K562 (cell line): ENCODE data around the gene FUT2. TPM values are rescaled to one million over a fixed set of nuclear protein-coding genes. Genes with fewer than 3 reads are reported as not detected.

Experiments used
- CCNT2 ChIP-seq: IDR thresholded peaks from 2 replicates; pipeline ENCODE4 v1.6.1; 2011; ENCODE audit warnings: borderline replicate concordance, low read depth, mild to moderate bottlenecking, moderate library complexity, mixed read lengths, low read length; ENCODE audit not compliant: insufficient read length; ENCODE audit errors: extremely low read depth
- DIDO1 ChIP-seq: fragments of 450-650 bp; IDR thresholded peaks from 2 replicates; pipeline ENCODE4 v1.6.1; 2016; ENCODE audit warnings: low read depth, missing biosample characterization, missing genetic modification characterization
- ESRRA ChIP-seq: fragments of 450-650 bp; IDR thresholded peaks from 2 replicates; pipeline ENCODE4 v1.6.1; 2014; ENCODE audit warnings: low read depth, mild to moderate bottlenecking, moderate library complexity, borderline replicate concordance
- ETS1 ChIP-seq: conservative IDR thresholded peaks from 2 replicates; pipeline ENCODE4 v1.6.1; 2011; ENCODE audit warnings: low read depth, mild to moderate bottlenecking, low read length; ENCODE audit not compliant: control insufficient read depth
- FOXA1 ChIP-seq: fragments of 450-650 bp; IDR thresholded peaks from 2 replicates; pipeline ENCODE4 v1.6.1; 2016; ENCODE audit warnings: mild to moderate bottlenecking, borderline replicate concordance
- KHSRP ChIP-seq: fragments of 450-650 bp; IDR thresholded peaks from 2 replicates; pipeline ENCODE4 v1.6.1; 2017
- MCM5 ChIP-seq: fragments of 450-650 bp; IDR thresholded peaks from 2 replicates; pipeline ENCODE4 v1.6.1; 2016; ENCODE audit warnings: low read depth
- MEIS2 ChIP-seq: fragments of 450-650 bp; IDR thresholded peaks from 2 replicates; pipeline ENCODE4 v1.6.1; 2014; ENCODE audit warnings: mild to moderate bottlenecking; ENCODE audit not compliant: partially characterized antibody
- MYBL2 ChIP-seq, 2 experiments: fragments of 450-650 bp in 1 of 2; sonication (generic) in 1 of 2; formaldehyde crosslinking in 1 of 2; IDR thresholded peaks; 2 replicates each; pipeline versions ENCODE4 v1.6.1 to v1.8.1; 2017 to 2022; ENCODE audit warnings: borderline replicate concordance in 1 of 2, inconsistent platforms in 1 of 2, low read depth in 1 of 2, mild to moderate bottlenecking in 1 of 2, missing genetic modification reagents in 1 of 2, moderate library complexity in 1 of 2
- NCOA4 ChIP-seq: fragments of 450-650 bp; IDR thresholded peaks from 2 replicates; pipeline ENCODE4 v1.6.1; 2018; ENCODE audit warnings: mild to moderate bottlenecking; ENCODE audit not compliant: partially characterized antibody
- RFX5 ChIP-seq: IDR thresholded peaks from 2 replicates; pipeline ENCODE4 v1.6.1; 2011; ENCODE audit warnings: low read depth, mild to moderate bottlenecking, improper control_type of control experiment, low read length
- SAFB ChIP-seq: fragments of 200-400 bp; formaldehyde crosslinking; IDR thresholded peaks from 2 replicates; pipeline ENCODE4 v1.6.1; 2017; ENCODE audit warnings: low read depth, low read length, borderline replicate concordance
- SIRT6 ChIP-seq: IDR thresholded peaks from one replicate; pipeline ENCODE4 v1.6.1; 2012; ENCODE audit warnings: low read depth, mild to moderate bottlenecking, control low read depth, inconsistent platforms, low read length, moderate library complexity
- SUPT5H ChIP-seq: fragments of 450-650 bp; IDR thresholded peaks from 2 replicates; pipeline ENCODE4 v1.6.1; 2016
- TCF7 ChIP-seq: sonication (generic); IDR thresholded peaks from 2 replicates; pipeline ENCODE4 v1.6.1; 2016; ENCODE audit warnings: antibody characterized with exemption, borderline replicate concordance
- THRB ChIP-seq: fragments of 450-650 bp; formaldehyde crosslinking; conservative IDR thresholded peaks from 2 replicates; pipeline ENCODE4 v1.4.0; 2022; ENCODE audit warnings: mild to moderate bottlenecking, missing genetic modification characterization
- XRCC3 ChIP-seq: fragments of 450-650 bp; IDR thresholded peaks from 2 replicates; pipeline ENCODE4 v1.6.1; 2017; ENCODE audit warnings: mild to moderate bottlenecking, moderate library complexity
- ZFP36 ChIP-seq: fragments of 150-350 bp; IDR thresholded peaks from 2 replicates; pipeline ENCODE4 v1.6.1; 2018; ENCODE audit warnings: low read length, low read depth; ENCODE audit not compliant: partially characterized antibody
- ZMIZ1 ChIP-seq, 2 experiments: fragments of 150-350 bp in 1 of 2; IDR thresholded peaks; 2 replicates each; pipeline ENCODE4 v1.6.1; 2012 to 2016; ENCODE audit warnings: low read depth in 2 of 2, low read length in 2 of 2, mild to moderate bottlenecking in 1 of 2, moderate library complexity in 1 of 2
- ZNF124 ChIP-seq: sonication (generic); formaldehyde crosslinking; IDR thresholded peaks from 2 replicates; pipeline ENCODE4 v1.8.1; 2022; ENCODE audit warnings: missing genetic modification reagents
- ZNF589 ChIP-seq: fragments of 200-800 bp; sonication (Bioruptor generic); IDR thresholded peaks from 2 replicates; pipeline ENCODE4 v1.6.1; 2016; ENCODE audit warnings: low read depth, missing genetic modification characterization, missing compliant biosample characterization
- ZNF764 ChIP-seq: fragments of 250-450 bp; sonication (Bioruptor Pico); IDR thresholded peaks from 2 replicates; pipeline ENCODE4 v1.4.0; 2020; ENCODE audit warnings: low read depth, mild to moderate bottlenecking, moderate library complexity
- ZNF766 ChIP-seq: fragments of 200-800 bp; sonication (Bioruptor generic); conservative IDR thresholded peaks from 2 replicates; pipeline ENCODE4 v1.6.1; 2016; ENCODE audit warnings: missing genetic modification characterization, missing compliant biosample characterization
- polyA plus RNA-seq, 8 experiments: library from polyadenylated mRNA; depleted of rRNA in 4 of 8; stranded (reverse) in 5 of 8; unstranded in 3 of 8; fragments of >200 nt; fragmentation: Nextera tagmentation in 2 of 8; fragmentation: Illumina TruSeq in 1 of 8; extraction: Ambion mirVana in 2 of 8; extraction: Trizol in 1 of 8; gene quantifications; 2 replicates each; pipeline versions ENCODE4 v1.2.1 to v1.2.3, GENCODE V29; 2011 to 2014; ENCODE audit warnings: inconsistent platforms in 1 of 8, missing spikeins in 1 of 8
- total RNA-seq, 7 experiments: library from RNA; depleted of rRNA in 6 of 7; stranded (reverse); fragments of >200 nt in 6 of 7; fragmentation: Illumina TruSeq in 2 of 7; extraction: Trizol in 2 of 7; gene quantifications; 2 replicates each; pipeline versions ENCODE4 v1.2.1 to v1.2.3, GENCODE V29; 2011 to 2021; ENCODE audit warnings: low replicate concordance in 1 of 7

Gene FUT2
- total and polyA plus RNA-seq, 9 of the 15 experiments (the other 6 are each of a cell fraction or from before 2014, with no cell fraction given), result 0.03 to 0.04 TPM; not detected in 7

DNA sequence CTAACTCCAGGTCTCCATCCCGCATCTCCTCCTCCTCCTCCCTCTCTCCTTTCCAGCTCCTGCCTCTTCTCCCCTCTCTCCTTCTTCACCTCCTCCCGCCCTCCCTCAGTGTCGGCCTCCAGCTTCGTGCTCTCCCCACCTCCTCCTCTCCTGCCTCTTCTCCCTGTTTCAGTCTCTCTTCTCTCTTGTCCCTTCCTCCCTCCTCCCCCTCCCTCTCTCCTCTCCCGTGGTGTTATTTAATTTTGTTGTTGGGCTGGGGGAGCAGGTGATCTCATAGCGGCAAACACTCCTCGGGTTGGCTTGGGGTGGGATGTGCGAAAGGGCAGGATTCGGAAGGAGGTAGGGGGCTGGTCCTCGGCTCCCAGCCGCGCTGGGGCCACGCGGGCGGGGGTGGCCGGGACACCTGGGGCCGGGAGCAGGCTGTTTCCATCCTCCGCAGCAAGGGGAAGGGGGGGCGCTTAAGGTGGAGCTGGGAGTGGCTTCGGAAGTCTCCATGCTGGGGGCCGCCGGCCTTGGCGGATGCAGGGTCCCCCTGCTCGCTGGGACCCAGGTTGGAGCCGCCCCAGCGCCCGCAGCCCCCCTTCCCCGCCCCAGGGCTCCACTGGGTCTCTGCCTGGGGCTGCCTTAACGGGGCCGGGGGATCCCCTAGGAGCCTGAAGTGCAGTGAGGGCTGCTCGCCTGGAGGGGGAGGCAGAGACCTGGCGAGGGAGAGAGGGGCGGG is 49.6 kb upstream of the FUT2 start, which contains the start of gene CA11 (continued):
- TF ChIP-seq RFX5, result no peak
- no peak for TF ChIP-seq SIRT6
- no peak for TF ChIP-seq KHSRP
- no peak for TF ChIP-seq TCF7
- 0 out of 2 replicates have a peak, but pooled peaks have one; percentile 56 for TF ChIP-seq THRB (CRISPR knock-in tag)
- no peak for TF ChIP-seq ZNF124 (CRISPR knock-in tag)
- no peak for TF ChIP-seq MEIS2
- no peak for TF ChIP-seq MYBL2 (IDR thresholded peaks at IDR 0.05; ENCODE audit: low read depth)
- TF ChIP-seq MYBL2 (CRISPR knock-in tag; IDR thresholded peaks at IDR 0.05; ENCODE audit: borderline replicate concordance), result no peak
- no peak for TF ChIP-seq ZNF764 (CRISPR knock-in tag)
- no peak for TF ChIP-seq XRCC3
- TF ChIP-seq ZMIZ1 (IDR thresholded peaks at IDR 0.05; ENCODE audit: low read depth in 2 of 2, low read length in 2 of 2), result no peak
- peak; percentile 64 for TF ChIP-seq SUPT5H
- peak; percentile 97; the same call in 1 of the 2 replicates for TF ChIP-seq MCM5
- peak; percentile 89 for TF ChIP-seq NCOA4
- TF ChIP-seq FOXA1, result no peak
- TF ChIP-seq DIDO1 (tag), result peak; percentile 67; the same call in 1 of the 2 replicates
- TF ChIP-seq CCNT2, result no peak
- no peak for TF ChIP-seq SAFB
- TF ChIP-seq ETS1, result no peak
- TF ChIP-seq ESRRA, result no peak
- TF ChIP-seq ZFP36, result no peak
- TF ChIP-seq ZNF766 (CRISPR knock-in tag), result no peak
- TF ChIP-seq ZNF589 (CRISPR knock-in tag), result no peak
